Measurements from ENCODE around the gene WFDC10A. TPM values are rescaled to one million over a fixed set of nuclear protein-coding genes. Genes with fewer than 3 reads are reported as not detected.

The WFDC10A gene
- total and polyA plus RNA-seq, 10 of the 15 experiments (the other 5 are each of a cell fraction or from before 2014, with no cell fraction given): not detected

GRCh38 chr20:45630371-45630770 lies 832 bp downstream of the WFDC10A start (continued):
- TF ChIP-seq TAF1 (IDR thresholded peaks at IDR 0.05; ENCODE audit: borderline replicate concordance, low read depth, low read length): no peak
- TF ChIP-seq RAD21 (IDR thresholded peaks at IDR 0.05; ENCODE audit: insufficient read depth, low read depth, low read length): no peak
- no peak for TF ChIP-seq ZNF217 (IDR thresholded peaks at IDR 0.05)
- no peak for TF ChIP-seq RELA (IDR thresholded peaks at IDR 0.05; ENCODE audit: borderline replicate concordance, partially characterized antibody)
- no peak for TF ChIP-seq CEBPB (IDR thresholded peaks at IDR 0.05; ENCODE audit: borderline replicate concordance in 1 of 2, low read depth in 2 of 2, low read length in 2 of 2)
- no peak for TF ChIP-seq MYB (IDR thresholded peaks at IDR 0.05; ENCODE audit: borderline replicate concordance, low read depth, low read length)
- TF ChIP-seq MEF2A (IDR thresholded peaks at IDR 0.05; ENCODE audit: insufficient read depth, low read depth, low read length): no peak
- TF ChIP-seq POLR2AphosphoS2 (IDR thresholded peaks at IDR 0.05; ENCODE audit: low read depth, low read length): no peak
- no peak for TF ChIP-seq SIN3A (IDR thresholded peaks at IDR 0.05; ENCODE audit: low read depth, low read length)
- no peak for TF ChIP-seq RBBP5 (conservative IDR thresholded peaks at IDR 0.05)
- TF ChIP-seq NFXL1 (IDR thresholded peaks at IDR 0.05; ENCODE audit: borderline replicate concordance): no peak
- TF ChIP-seq GATAD2B (conservative IDR thresholded peaks at IDR 0.05; ENCODE audit: low read depth): no peak
- no peak for TF ChIP-seq NBN (IDR thresholded peaks at IDR 0.05)

- H3K4me3 ChIP-seq: no peak within 1 kb of the TSS
- H3K36me3 ChIP-seq (ENCODE audit: control insufficient read depth in 2 of 2, insufficient read depth in 2 of 2, low read length in 1 of 2): no peaks in the 10 kb centered on the region
- no peak within 1 kb of the TSS for H3K9ac ChIP-seq (ENCODE audit: control insufficient read depth, insufficient read depth, low read length)
- H2AFZ ChIP-seq (ENCODE audit: control insufficient read depth, low read depth, low read length): no peak within 1 kb of the TSS
- H3K27ac ChIP-seq (ENCODE audit: control insufficient read depth, insufficient read depth): no peak within 1 kb of the TSS
- ATAC-seq (no peak), DNase-seq (ENCODE audit: low read depth, low spot score) (no peak), FAIRE-seq (no peak)
- no peaks in the 10 kb centered on the region for H3K9me3 ChIP-seq (replicated peaks; ENCODE audit: control insufficient read depth, insufficient read depth, low read length)
- H3K4me1 ChIP-seq (ENCODE audit: control insufficient read depth, insufficient read depth, low read length): no peaks in the 10 kb centered on the region
- ChIA-PET RAD21 (ENCODE audit: unreplicated experiment) (no interaction called here), CTCF (interaction anchor here (0.6 to 4.6 kb wide), 3 partner anchors 13 to 140 kb away, joined by 3 to 26 read pairs (median 11); no protein-coding TSS in a partner anchor), SMC1A (ENCODE audit: uncharacterized antibody, unreplicated experiment) (no interaction called here), POLR2A (no interaction called here)
- WGBS (ENCODE audit: insufficient coverage, insufficient replicate concordance, low lambda C conversion rate, missing lambda C conversion rate): 9% methylated on average over 4 of the region's 4 CpGs
- no TSS peak for BruUV-seq (replicated peaks)
- in situ Hi-C loops (cut with MboI): no loop called here
- no peaks in the 10 kb centered on the region for H3K79me2 ChIP-seq (ENCODE audit: control insufficient read depth, insufficient read depth, low read length)
- intact Hi-C loops (cut with micrococcal nuclease; ENCODE audit: unreplicated experiment): no loop called here
- no peaks in the 10 kb centered on the region for H4K20me1 ChIP-seq (ENCODE audit: control insufficient read depth, insufficient read depth)
- H3K27me3 ChIP-seq (replicated peaks in 1 of 2; ENCODE audit: control insufficient read depth in 2 of 2, insufficient read depth in 2 of 2, low read length in 1 of 2): no peaks in the 10 kb centered on the region; a peak in 1 of 4 replicates
- H3K4me2 ChIP-seq (ENCODE audit: control insufficient read depth, insufficient read depth): no peak within 1 kb of the TSS
- TF ChIP-seq KDM1A (IDR thresholded peaks at IDR 0.05; ENCODE audit: borderline replicate concordance) (no peak), NRF1 (conservative IDR thresholded peaks at IDR 0.05; ENCODE audit: low read depth, low read length) (no peak), ZNF24 (IDR thresholded peaks at IDR 0.05) (no peak), POLR2A (IDR thresholded peaks at IDR 0.05; ENCODE audit: low read depth, low read length) (no peak), BACH1 (IDR thresholded peaks at IDR 0.05; ENCODE audit: borderline replicate concordance) (no peak), ZBTB33 (IDR thresholded peaks at IDR 0.05) (no peak), TAF1 (IDR thresholded peaks at IDR 0.05; ENCODE audit: borderline replicate concordance, low read depth, low read length) (no peak)
- TF ChIP-seq, protein P1, sequence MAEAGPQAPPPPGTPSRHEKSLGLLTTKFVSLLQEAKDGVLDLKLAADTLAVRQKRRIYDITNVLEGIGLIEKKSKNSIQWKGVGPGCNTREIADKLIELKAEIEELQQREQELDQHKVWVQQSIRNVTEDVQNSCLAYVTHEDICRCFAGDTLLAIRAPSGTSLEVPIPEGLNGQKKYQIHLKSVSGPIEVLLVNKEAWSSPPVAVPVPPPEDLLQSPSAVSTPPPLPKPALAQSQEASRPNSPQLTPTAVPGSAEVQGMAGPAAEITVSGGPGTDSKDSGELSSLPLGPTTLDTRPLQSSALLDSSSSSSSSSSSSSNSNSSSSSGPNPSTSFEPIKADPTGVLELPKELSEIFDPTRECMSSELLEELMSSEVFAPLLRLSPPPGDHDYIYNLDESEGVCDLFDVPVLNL (IDR thresholded peaks at IDR 0.05; ENCODE audit: low read depth, low read length): no peak
- TF ChIP-seq, protein P2, sequence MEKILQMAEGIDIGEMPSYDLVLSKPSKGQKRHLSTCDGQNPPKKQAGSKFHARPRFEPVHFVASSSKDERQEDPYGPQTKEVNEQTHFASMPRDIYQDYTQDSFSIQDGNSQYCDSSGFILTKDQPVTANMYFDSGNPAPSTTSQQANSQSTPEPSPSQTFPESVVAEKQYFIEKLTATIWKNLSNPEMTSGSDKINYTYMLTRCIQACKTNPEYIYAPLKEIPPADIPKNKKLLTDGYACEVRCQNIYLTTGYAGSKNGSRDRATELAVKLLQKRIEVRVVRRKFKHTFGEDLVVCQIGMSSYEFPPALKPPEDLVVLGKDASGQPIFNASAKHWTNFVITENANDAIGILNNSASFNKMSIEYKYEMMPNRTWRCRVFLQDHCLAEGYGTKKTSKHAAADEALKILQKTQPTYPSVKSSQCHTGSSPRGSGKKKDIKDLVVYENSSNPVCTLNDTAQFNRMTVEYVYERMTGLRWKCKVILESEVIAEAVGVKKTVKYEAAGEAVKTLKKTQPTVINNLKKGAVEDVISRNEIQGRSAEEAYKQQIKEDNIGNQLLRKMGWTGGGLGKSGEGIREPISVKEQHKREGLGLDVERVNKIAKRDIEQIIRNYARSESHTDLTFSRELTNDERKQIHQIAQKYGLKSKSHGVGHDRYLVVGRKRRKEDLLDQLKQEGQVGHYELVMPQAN (conservative IDR thresholded peaks at IDR 0.05): no peak
These were observed 1.6 kb downstream of the WFDC10A start, which contains the start of gene WFDC9 for GRCh38 chr20:45631184-45631583. WFDC9 (minus strand) TSS chr20:45631284; CDS start chr20:45610181, 21,103 bp downstream.
